Breast epithelium (tissue), 4 donors: ENCODE results near the gene GRIP2. TPM values are rescaled to one million over a fixed set of nuclear protein-coding genes. Genes with fewer than 3 reads are reported as not detected.

Source experiments
- DNase-seq, 2 donors: peaks; one replicate each; pipeline ENCODE4 v3.0.0-alpha.2; 2019; ENCODE audit warnings: low spot score in 2 of 2
- H3K27ac ChIP-seq, 2 donors: fragments of 200-600 bp; sonication (generic) in 1 of 2; one replicate each; pipeline ENCODE4 v1.5.1; 2016 to 2019; ENCODE audit warnings: mild to moderate bottlenecking in 1 of 2
- H3K27me3 ChIP-seq, 2 donors: fragments of 200-600 bp; sonication (generic) in 1 of 2; one replicate each; pipeline versions ENCODE4 v1.5.1 to v1.6.0; 2017 to 2019; ENCODE audit warnings: control low read depth in 1 of 2, mild to moderate bottlenecking in 1 of 2
- H3K36me3 ChIP-seq: fragments of 200-600 bp; one replicate; pipeline ENCODE4 v1.5.1; 2019
- H3K4me1 ChIP-seq, 2 donors: fragments of 200-600 bp; sonication (generic); one replicate each; pipeline ENCODE4 v1.5.1; 2016 to 2019; ENCODE audit warnings: control low read depth in 1 of 2
- H3K4me3 ChIP-seq, 3 donors: fragments of 200-600 bp; sonication (generic); 1 replicate in 2 of 3; 2 replicates in 1 of 3; pipeline ENCODE4 v1.5.1; 2016 to 2019; ENCODE audit warnings: mild to moderate bottlenecking in 3 of 3, moderate library complexity in 2 of 3
- H3K9me3 ChIP-seq, 2 donors: fragments of 200-600 bp; sonication (generic) in 1 of 2; one replicate each; pipeline ENCODE4 v1.5.1; 2016 to 2019; ENCODE audit warnings: control low read depth in 1 of 2
- CTCF ChIP-seq, 3 donors: fragments of 450-650 bp; IDR thresholded peaks; one replicate each; pipeline ENCODE4 v1.5.1; 2016 to 2017; ENCODE audit warnings: antibody characterized with exemption in 3 of 3, mild to moderate bottlenecking in 3 of 3, moderate library complexity in 3 of 3
- POLR2A ChIP-seq: fragments of 450-650 bp; IDR thresholded peaks from one replicate; pipeline ENCODE4 v1.6.1; 2016; ENCODE audit warnings: antibody characterized with exemption, mild to moderate bottlenecking, moderate library complexity
- POLR2AphosphoS5 ChIP-seq, 3 donors: sonication (generic); formaldehyde crosslinking; IDR thresholded peaks; one replicate each; pipeline ENCODE4 v1.6.1; 2017; ENCODE audit warnings: antibody characterized with exemption in 3 of 3
- intact Hi-C: fragments of 100-400 bp; cut with DNase I; formaldehyde crosslinking; loops from one replicate; pipeline ENCODE4 v1.15.1; 2023; ENCODE audit warnings: low total_unique reads
- total RNA-seq, 3 donors: library from RNA; depleted of rRNA; stranded (reverse); fragments of >200 nt; gene quantifications; one replicate each; pipeline ENCODE4 v1.1.0, GENCODE V29; 2016

The GRIP2 gene
- total RNA-seq, 3 donors from 2014 or later, result 0.16 to 0.88 (median 0.33) TPM

GRCh38 chr3:14568269-14568668, 28.1 kb upstream of the GRIP2 start:
- H3K36me3 ChIP-seq, result no peaks in the 10 kb centered on the region
- intact Hi-C loops, result no loop called here
- DNase-seq, result no peak
- no peaks in the 10 kb centered on the region for H3K9me3 ChIP-seq
- H3K4me3 ChIP-seq, result no peak overlapping the region
- H3K27me3 ChIP-seq, result peaks cover 0 to 25% of the 10 kb centered on the region in 2 donors
- H3K4me1 ChIP-seq, result no peaks in the 10 kb centered on the region
- no peak overlapping the region for H3K27ac ChIP-seq
- TF ChIP-seq POLR2A (no peak), POLR2AphosphoS5 (IDR thresholded peaks at IDR 0.05) (no peak), CTCF (IDR thresholded peaks at IDR 0.05) (no peak)

GRCh38 chr3:14566812-14567211, 26.7 kb upstream of the GRIP2 start:
- Histone ChIP-seq H3K9me3 (no peaks in the 10 kb centered on the region), H3K27me3 (peaks cover 0 to 30% of the 10 kb centered on the region in 2 donors), H3K4me1 (no peaks in the 10 kb centered on the region), H3K4me3 (no peak overlapping the region), H3K27ac (no peak overlapping the region), H3K36me3 (no peaks in the 10 kb centered on the region)
- intact Hi-C loops, result no loop called here
- DNase-seq, result no peak
- TF ChIP-seq POLR2AphosphoS5 (IDR thresholded peaks at IDR 0.05), result no peak
- no peak for TF ChIP-seq CTCF (IDR thresholded peaks at IDR 0.05)
- no peak for TF ChIP-seq POLR2A

GRCh38 chr3:14565868-14566588, 25.9 kb upstream of the GRIP2 start:
- no peak for DNase-seq
- Histone ChIP-seq H3K9me3 (no peaks in the 10 kb centered on the region), H3K4me3 (no peak overlapping the region), H3K27ac (no peak overlapping the region), H3K4me1 (no peaks in the 10 kb centered on the region), H3K27me3 (peaks cover 0 to 38% of the 10 kb centered on the region in 2 donors), H3K36me3 (no peaks in the 10 kb centered on the region)
- TF ChIP-seq POLR2A (no peak), CTCF (IDR thresholded peaks at IDR 0.05) (no peak), POLR2AphosphoS5 (IDR thresholded peaks at IDR 0.05) (no peak)
- intact Hi-C loops, result no loop called here

- Histone ChIP-seq H3K9me3 (no peaks in the 10 kb centered on the region), H3K4me3 (no peak overlapping the region), H3K27me3 (peaks cover 0 to 41% of the 10 kb centered on the region in 2 donors), H3K27ac (no peak overlapping the region), H3K36me3 (no peaks in the 10 kb centered on the region), H3K4me1 (no peaks in the 10 kb centered on the region)
- intact Hi-C loops, result no loop called here
- DNase-seq, result no peak
- no peak for TF ChIP-seq CTCF (IDR thresholded peaks at IDR 0.05)
These were observed 24.6 kb upstream of the GRIP2 start for GRCh38 chr3:14564741-14565140.

GRCh38 chr3:14563946-14564539, 23.9 kb upstream of the GRIP2 start:
- Histone ChIP-seq H3K4me1 (no peaks in the 10 kb centered on the region), H3K4me3 (no peak overlapping the region)
- intact Hi-C loops, result no loop called here

More at GRCh38 chr3:14563946-14564539, 23.9 kb upstream of the GRIP2 start:
- TF ChIP-seq POLR2AphosphoS5 (IDR thresholded peaks at IDR 0.05), result no peak
- TF ChIP-seq POLR2A, result no peak
- TF ChIP-seq CTCF (IDR thresholded peaks at IDR 0.05), result no peak
- no peaks in the 10 kb centered on the region for H3K9me3 ChIP-seq
- no peak overlapping the region for H3K27ac ChIP-seq
- H3K27me3 ChIP-seq, result peaks cover 0 to 37% of the 10 kb centered on the region in 2 donors
- DNase-seq, result no peak
- H3K36me3 ChIP-seq, result no peaks in the 10 kb centered on the region
